GM12875 (cell line): ENCODE data around the gene FPR3.

Experiments
- H3K4me3 ChIP-seq: one replicate; pipeline ENCODE4 v1.5.1; 2011; ENCODE audit warnings: low read depth, low read length, control low read depth
- TF ChIP-seq, protein P1 (sequence below): IDR thresholded peaks from 2 replicates; pipeline ENCODE4 v1.5.1; 2011; ENCODE audit warnings: low read depth, mild to moderate bottlenecking, control low read depth, inconsistent platforms, low read length, moderate library complexity, borderline replicate concordance; ENCODE audit not compliant: insufficient read depth

The FPR3 gene

DNA sequence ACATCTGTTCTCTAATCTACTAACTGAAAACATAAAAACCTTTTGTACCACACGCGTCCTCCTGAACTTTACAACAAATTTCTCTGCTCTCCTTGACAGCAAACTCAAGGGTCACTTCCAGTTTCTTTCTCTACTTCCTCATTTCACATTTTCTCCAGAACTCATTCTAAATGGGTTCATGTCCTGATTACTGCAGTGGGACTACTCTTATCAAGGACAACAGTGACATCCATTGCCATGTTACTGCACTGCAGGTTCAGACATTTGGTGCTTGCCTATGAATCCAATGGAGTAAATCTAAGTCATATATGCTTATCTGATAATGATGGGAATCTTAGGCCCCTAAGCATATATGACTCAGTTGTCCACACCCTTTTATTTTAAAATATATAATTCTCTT lies 35.3 kb downstream of the FPR3 start:
- H3K4me3 ChIP-seq: no peak overlapping the region
- TF ChIP-seq, protein P1, sequence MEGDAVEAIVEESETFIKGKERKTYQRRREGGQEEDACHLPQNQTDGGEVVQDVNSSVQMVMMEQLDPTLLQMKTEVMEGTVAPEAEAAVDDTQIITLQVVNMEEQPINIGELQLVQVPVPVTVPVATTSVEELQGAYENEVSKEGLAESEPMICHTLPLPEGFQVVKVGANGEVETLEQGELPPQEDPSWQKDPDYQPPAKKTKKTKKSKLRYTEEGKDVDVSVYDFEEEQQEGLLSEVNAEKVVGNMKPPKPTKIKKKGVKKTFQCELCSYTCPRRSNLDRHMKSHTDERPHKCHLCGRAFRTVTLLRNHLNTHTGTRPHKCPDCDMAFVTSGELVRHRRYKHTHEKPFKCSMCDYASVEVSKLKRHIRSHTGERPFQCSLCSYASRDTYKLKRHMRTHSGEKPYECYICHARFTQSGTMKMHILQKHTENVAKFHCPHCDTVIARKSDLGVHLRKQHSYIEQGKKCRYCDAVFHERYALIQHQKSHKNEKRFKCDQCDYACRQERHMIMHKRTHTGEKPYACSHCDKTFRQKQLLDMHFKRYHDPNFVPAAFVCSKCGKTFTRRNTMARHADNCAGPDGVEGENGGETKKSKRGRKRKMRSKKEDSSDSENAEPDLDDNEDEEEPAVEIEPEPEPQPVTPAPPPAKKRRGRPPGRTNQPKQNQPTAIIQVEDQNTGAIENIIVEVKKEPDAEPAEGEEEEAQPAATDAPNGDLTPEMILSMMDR: no peak

DNA sequence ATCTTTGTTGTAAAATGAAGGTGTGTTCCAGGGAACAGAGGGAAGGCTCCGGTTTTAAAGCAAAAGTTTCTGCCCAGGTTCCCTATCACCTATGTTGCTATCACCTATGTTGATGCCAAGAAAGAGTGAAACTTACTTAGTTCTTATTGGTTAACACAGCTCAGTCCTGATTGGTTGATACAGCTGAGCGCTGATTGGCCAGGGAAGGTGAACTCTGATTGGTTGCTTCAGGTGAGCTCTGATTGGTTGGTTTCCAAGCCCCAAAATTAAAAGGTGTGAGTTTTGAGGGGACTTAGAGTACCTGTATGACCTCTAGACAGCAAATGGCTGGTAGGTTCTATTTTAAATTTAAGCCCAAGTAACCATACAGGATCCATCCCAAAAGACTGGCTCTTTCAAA lies 42.2 kb downstream of the FPR3 start:
- no peak overlapping the region for H3K4me3 ChIP-seq
- TF ChIP-seq, protein P1: no peak

DNA sequence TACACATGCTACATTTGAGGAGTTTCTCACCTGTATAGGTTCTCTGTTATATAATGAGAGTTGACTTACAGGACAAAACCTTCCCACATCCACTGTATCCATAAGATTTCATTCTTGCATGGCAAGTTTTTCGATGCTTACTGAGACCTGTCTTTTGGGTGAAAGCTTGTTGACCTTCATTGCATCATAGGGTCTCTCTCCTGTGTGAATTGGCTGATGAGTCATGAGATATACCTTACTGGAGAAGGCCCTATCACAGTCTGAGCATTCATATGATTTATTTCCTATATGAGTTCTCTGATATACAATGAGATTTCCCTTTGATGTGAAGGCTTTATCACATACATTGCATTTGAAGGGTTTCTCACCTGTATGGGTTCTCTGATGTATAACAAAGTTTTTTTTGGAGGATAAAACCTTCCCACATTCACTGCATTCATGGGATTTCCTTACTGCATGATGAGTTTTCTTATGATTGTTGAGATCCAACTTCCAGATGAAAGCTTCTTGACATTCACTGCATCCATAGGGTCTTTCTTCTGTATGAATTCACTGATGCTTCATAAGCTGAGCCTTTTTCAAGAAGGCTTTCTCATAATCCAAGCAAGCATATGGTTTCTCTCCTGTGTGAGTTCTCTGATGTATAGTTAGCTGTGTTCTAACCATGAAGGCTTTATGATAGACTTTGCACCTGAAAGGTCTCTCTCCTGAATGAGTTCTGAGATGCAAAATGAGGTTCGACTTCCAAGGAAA lies 67.1 kb downstream of the FPR3 start:
- TF ChIP-seq, protein P1: no peak
- H3K4me3 ChIP-seq: no peak overlapping the region

DNA sequence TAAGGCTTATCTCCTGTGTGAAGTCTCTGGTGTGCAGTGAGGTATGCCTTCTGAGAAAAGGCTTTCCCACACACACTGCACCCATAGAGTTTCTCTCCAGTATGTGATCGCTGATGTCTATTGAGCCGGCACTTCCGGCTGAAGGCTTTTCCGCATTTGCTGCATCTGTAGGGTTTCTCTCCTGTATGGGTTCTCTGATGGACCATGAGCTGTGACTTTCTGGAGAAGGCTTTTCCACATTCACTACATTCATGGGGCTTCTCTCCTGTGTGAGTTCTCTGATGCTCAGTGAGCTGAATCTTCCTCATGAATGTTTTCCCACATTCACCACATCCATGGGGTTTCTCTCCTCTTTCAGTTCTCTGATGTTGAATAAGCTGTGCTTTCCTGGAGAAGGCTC lies 78.1 kb downstream of the FPR3 start:
- no peak overlapping the region for H3K4me3 ChIP-seq
- TF ChIP-seq, protein P1: no peak
